Measurements from ENCODE around the gene PLXNA3. TPM values are rescaled to one million over a fixed set of nuclear protein-coding genes. Genes with fewer than 3 reads are reported as not detected.
A peak's percentile ranks its signal among the peaks of the same experiment; 100 is the strongest.

The PLXNA3 gene
- total RNA-seq, 1 experiment from 2014 or later = 2.3 TPM

GRCh38 chrX:154506483-154507332 is 48.6 kb downstream of the PLXNA3 start:
- H3K36me3 ChIP-seq (replicated peaks; ENCODE audit: control insufficient read depth, insufficient read depth, low read length) = no peaks in the 10 kb centered on the region; the same call in 1 of the 2 replicates
- H3K27me3 ChIP-seq (ENCODE audit: control insufficient read depth, insufficient read depth, low read length) = no peaks in the 10 kb centered on the region
- DNase-seq = peak; percentile 25
- no peak overlapping the region for H3K4me3 ChIP-seq (ENCODE audit: insufficient read depth, low read depth, low read length)

DNA sequence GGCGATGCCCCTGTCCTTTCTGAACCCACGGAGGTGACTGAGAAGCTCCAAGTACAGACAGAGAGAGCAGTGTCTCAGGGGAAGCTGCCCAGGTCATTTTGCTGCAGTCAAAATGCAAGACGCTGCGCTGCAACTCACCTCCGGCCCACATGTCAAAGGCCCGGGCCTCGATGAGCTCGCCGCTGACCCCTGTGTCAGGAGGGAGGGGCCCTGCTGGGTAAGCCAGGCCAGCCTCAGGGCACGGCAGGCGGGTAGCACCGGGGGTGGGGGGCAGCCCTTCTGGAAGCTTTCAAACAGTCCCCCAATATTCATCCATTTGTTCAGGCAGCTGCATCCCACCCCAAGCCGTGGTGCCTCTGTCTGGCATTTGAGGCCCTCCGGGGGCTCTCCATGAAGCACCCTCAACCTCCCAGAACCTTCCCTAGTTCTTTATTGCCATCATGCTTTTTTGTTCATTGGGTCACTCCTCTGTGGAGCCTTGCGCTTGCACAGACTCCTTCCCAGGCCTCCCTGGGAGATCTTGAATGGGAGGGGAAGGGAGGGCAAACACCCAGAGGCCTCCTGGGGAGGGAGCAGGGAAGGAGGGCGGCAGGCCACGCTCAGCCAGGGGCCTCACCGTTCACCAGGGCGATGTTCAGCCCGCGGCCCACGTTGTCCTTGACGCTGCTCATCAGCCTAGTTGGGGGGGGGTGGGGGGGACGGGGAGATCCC is 49.7 kb downstream of the PLXNA3 start:
- Histone ChIP-seq H3K27me3 (ENCODE audit: control insufficient read depth, insufficient read depth, low read length) (no peaks in the 10 kb centered on the region), H3K36me3 (replicated peaks; ENCODE audit: control insufficient read depth, insufficient read depth, low read length) (no peaks in the 10 kb centered on the region; the same call in 1 of the 2 replicates), H3K4me3 (ENCODE audit: insufficient read depth, low read depth, low read length) (no peak overlapping the region)
- DNase-seq = peak; percentile 26

- Histone ChIP-seq H3K27me3 (ENCODE audit: control insufficient read depth, insufficient read depth, low read length) (no peaks in the 10 kb centered on the region), H3K36me3 (replicated peaks; ENCODE audit: control insufficient read depth, insufficient read depth, low read length) (no peaks in the 10 kb centered on the region; the same call in 1 of the 2 replicates), H3K4me3 (ENCODE audit: insufficient read depth, low read depth, low read length) (no peak overlapping the region)
- peak; percentile 22 for DNase-seq
Observed at GRCh38 chrX:154508384-154508745, 50.3 kb downstream of the PLXNA3 start.

DNA sequence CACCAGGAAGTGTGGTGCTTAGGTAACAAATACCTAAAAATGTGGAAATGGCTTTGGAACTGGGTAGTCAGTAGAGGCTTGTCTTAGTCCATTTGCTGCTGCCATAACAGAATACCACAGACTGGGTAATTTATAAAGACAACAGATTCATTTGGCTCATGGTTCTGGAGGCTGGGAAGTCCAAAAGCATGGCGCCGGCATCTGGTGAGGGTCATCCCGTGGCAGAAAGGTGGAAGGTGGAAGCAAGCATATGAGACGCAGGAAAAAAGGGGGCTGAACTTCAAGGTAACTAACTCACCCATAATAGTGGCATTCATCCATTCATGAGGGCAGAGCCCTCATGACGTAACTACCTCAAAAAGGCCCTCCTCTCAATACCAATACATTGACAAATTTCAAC is 51.4 kb downstream of the PLXNA3 start:
- no peaks in the 10 kb centered on the region; the same call in 1 of the 2 replicates for H3K36me3 ChIP-seq (replicated peaks; ENCODE audit: control insufficient read depth, insufficient read depth, low read length)
- no peak for DNase-seq
- no peaks in the 10 kb centered on the region for H3K27me3 ChIP-seq (ENCODE audit: control insufficient read depth, insufficient read depth, low read length)
- no peak overlapping the region for H3K4me3 ChIP-seq (ENCODE audit: insufficient read depth, low read depth, low read length)

DNA sequence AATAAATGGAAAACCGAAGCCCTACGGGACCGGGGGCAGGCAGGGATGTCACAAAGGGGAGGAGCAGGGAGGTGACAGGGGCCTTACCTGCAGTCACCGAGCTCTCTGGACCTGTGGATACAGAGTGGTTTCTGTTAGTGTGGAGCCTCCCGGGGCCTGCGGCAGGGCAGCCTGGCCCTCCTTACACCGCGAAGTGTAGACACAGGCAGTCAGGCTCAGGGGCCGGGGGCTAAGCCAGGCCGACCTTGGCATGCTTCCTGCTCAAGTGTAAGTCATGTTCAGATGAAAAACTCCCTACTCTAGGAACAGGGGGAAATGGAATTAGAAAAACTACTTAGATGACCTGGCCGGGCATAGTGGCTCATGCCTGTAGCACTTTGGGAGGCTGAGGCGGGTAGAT is 53.7 kb downstream of the PLXNA3 start:
- H3K4me3 ChIP-seq (ENCODE audit: insufficient read depth, low read depth, low read length) = no peak overlapping the region
- H3K27me3 ChIP-seq (ENCODE audit: control insufficient read depth, insufficient read depth, low read length) = no peaks in the 10 kb centered on the region
- no peak for DNase-seq
- no peaks in the 10 kb centered on the region; the same call in 1 of the 2 replicates for H3K36me3 ChIP-seq (replicated peaks; ENCODE audit: control insufficient read depth, insufficient read depth, low read length)

DNA sequence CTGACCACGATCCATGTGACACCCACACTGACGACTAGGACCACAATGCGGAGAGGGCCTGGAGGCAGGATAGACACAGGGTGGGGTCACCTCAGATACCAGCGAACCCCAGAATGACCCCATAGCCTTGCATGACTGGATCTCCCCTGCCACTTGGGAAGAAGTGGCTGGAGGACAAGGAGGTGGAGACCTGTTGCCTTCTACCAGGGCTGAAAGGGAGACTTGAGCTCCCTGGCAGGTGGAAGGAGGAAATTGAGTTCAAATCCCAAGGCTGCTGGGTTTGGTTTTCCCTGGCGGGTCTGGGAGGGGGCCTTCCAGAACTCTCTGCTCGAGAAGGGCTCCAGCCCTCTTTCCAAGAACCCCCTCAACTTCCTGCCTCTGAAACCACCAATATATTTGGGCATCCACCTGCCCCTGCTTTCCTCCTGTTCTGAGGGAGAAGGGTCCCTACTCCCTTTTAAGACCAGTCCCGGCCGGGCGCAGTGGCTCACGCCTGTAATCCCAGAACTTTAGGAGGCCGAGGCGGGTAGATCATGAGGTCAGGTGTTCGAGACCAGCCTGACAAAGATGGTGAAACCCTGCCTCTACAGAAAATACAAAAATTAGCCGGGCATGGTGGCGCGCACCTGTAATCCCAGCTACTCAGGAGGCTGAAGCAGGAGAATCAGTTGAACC is 54.9 kb downstream of the PLXNA3 start:
- DNase-seq = no peak
- no peaks in the 10 kb centered on the region for H3K27me3 ChIP-seq (ENCODE audit: control insufficient read depth, insufficient read depth, low read length)

DNA sequence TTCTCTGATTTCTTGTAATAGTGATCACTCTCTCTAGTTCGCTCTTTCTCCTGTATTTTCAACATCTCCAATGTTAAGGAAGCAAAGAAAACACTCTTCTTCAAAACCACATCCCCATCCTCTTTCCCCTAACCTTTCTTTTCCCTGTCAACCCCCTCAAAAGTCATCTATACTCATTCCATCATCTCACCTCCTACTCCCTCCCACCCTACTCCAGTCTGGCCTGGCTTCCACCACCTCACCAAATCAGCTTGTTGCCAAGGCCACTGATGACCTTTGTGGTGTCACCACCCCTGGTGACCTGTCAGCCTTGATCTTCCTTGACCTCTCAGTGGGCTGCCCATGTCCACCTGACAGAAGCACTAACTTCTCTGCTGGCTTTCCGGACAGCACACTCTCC is 55.6 kb downstream of the PLXNA3 start:
- H3K27me3 ChIP-seq (ENCODE audit: control insufficient read depth, insufficient read depth, low read length) = no peaks in the 10 kb centered on the region
- no peak overlapping the region for H3K4me3 ChIP-seq (ENCODE audit: insufficient read depth, low read depth, low read length)
- no peak for DNase-seq
- H3K36me3 ChIP-seq (replicated peaks; ENCODE audit: control insufficient read depth, insufficient read depth, low read length) = no peaks in the 10 kb centered on the region

More for the DNA sequence above, 54.9 kb downstream of the PLXNA3 start:
- Histone ChIP-seq H3K4me3 (ENCODE audit: insufficient read depth, low read depth, low read length) (no peak overlapping the region), H3K36me3 (replicated peaks; ENCODE audit: control insufficient read depth, insufficient read depth, low read length) (no peaks in the 10 kb centered on the region; the same call in 1 of the 2 replicates)

- Histone ChIP-seq H3K27me3 (ENCODE audit: control insufficient read depth, insufficient read depth, low read length) (no peaks in the 10 kb centered on the region), H3K36me3 (replicated peaks; ENCODE audit: control insufficient read depth, insufficient read depth, low read length) (no peaks in the 10 kb centered on the region), H3K4me3 (ENCODE audit: insufficient read depth, low read depth, low read length) (peak overlapping the region; percentile 66)
- DNase-seq = no peak
Observed at GRCh38 chrX:154515090-154515965, 57.2 kb downstream of the PLXNA3 start.

- peak; percentile 95 for DNase-seq
Observed at GRCh38 chrX:154515966-154516655, 58.0 kb downstream of the PLXNA3 start, which contains the start of gene FAM3A. FAM3A (minus strand) TSS chrX:154516232; CDS start chrX:154515772, 460 bp downstream.

DNA sequence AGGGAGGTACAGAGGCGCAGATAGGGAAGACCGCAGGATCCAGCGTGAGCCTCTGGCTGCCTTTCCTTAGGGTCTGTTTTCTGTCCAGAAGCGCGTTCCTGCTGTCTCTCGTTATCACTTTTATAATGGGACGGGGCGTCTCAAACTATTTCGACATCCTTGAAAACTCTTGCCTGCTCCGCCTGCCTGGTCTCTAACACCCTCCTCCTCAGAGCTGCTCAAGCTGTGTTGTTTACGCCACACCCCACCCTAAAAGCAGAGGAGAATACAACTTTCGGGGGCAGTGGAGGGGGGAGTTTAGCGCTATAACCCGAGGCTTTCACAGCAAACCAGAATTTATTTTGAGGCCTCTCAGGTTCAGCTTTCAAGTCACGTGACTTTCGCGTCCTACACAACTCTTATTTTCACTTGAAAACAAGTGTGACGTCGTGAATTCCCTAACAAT is 58.6 kb downstream of the PLXNA3 start:
- no peaks in the 10 kb centered on the region for H3K27me3 ChIP-seq (ENCODE audit: control insufficient read depth, insufficient read depth, low read length)
- no peaks in the 10 kb centered on the region for H3K36me3 ChIP-seq (replicated peaks; ENCODE audit: control insufficient read depth, insufficient read depth, low read length)
- peak overlapping the region; percentile 59 for H3K4me3 ChIP-seq (ENCODE audit: insufficient read depth, low read depth, low read length)
- DNase-seq = peak; percentile 52

More at GRCh38 chrX:154515966-154516655, 58.0 kb downstream of the PLXNA3 start, which contains the start of gene FAM3A:
- Histone ChIP-seq H3K4me3 (ENCODE audit: insufficient read depth, low read depth, low read length) (peak within 1 kb of the TSS; percentile 66), H3K36me3 (replicated peaks; ENCODE audit: control insufficient read depth, insufficient read depth, low read length) (no peaks in the 10 kb centered on the region), H3K27me3 (ENCODE audit: control insufficient read depth, insufficient read depth, low read length) (no peaks in the 10 kb centered on the region)

DNA sequence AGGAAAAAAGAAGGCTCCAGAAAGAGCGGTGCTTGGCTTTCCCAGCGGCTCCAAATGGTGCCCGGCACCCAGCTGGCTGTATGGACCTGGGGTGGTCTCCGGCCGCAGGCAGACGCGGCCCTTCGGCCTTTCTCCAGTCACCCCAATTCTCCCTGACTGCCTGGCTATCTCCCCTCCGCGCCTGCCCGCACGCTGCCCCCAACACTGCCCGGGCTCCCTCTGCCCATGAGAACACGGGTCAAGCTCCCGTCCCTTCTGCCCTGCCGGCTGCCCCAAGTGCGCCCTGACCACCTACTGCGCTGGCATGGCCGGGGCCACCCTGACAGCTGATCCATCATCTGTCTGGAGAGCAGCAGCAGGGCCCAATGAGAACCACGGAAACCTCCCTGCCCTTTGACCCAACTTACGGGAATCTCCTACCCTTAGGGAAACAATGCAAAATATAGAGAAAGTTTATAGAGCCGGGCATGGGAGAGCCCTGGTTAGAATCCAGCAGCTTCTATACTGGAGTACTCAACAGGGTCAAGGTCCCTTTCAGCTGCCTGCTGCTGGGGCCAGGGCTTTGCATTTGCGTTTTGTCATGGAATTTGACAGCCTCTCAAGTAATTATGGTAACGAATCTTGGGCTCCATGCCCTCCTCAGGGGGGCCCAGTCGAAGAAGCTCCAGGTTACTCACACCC is 59.2 kb downstream of the PLXNA3 start:
- Histone ChIP-seq H3K36me3 (replicated peaks; ENCODE audit: control insufficient read depth, insufficient read depth, low read length) (no peaks in the 10 kb centered on the region), H3K27me3 (ENCODE audit: control insufficient read depth, insufficient read depth, low read length) (no peaks in the 10 kb centered on the region), H3K4me3 (ENCODE audit: insufficient read depth, low read depth, low read length) (peak overlapping the region; percentile 59)
- DNase-seq = peak; percentile 57

GRCh38 chrX:154519389-154519788 is 61.3 kb downstream of the PLXNA3 start:
- Histone ChIP-seq H3K27me3 (ENCODE audit: control insufficient read depth, insufficient read depth, low read length) (no peaks in the 10 kb centered on the region), H3K36me3 (replicated peaks; ENCODE audit: control insufficient read depth, insufficient read depth, low read length) (no peaks in the 10 kb centered on the region), H3K4me3 (ENCODE audit: insufficient read depth, low read depth, low read length) (no peak overlapping the region)
- no peak for DNase-seq

Measured in H7 (cell line).